Right renal pelvis (tissue), 4 donors: ENCODE measurements around the gene CDK15. TPM values are rescaled to one million over a fixed set of nuclear protein-coding genes. Genes with fewer than 3 reads are reported as not detected.
A peak's percentile ranks its signal among the peaks of the same experiment; 100 is the strongest.

Source experiments
- DNase-seq, 4 donors: peaks; one replicate each; pipeline ENCODE4 v3.0.0-alpha.2; 2013; ENCODE audit warnings: low read depth in 4 of 4, low spot score in 3 of 4, missing footprints in 1 of 4
- polyA plus RNA-seq, 4 donors: library from polyadenylated mRNA; unstranded; fragments of 120-200 nt; gene quantifications; one replicate each; pipeline ENCODE4 v1.2.1, GENCODE V29; 2013; ENCODE audit not compliant: insufficient read length in 4 of 4

CDK15 gene
- polyA plus RNA-seq, 4 donors: 0.99 to 1.3 (median 1.1) TPM

GRCh38 chr2:201859949-201860348 is 53.6 kb downstream of the CDK15 start:
- DNase-seq: no peak

- peak in 3 of 4 donors; percentile 69 to 71 (median 70) for DNase-seq
Observed at GRCh38 chr2:201860636-201861066, 54.3 kb downstream of the CDK15 start.

- DNase-seq: no peak
Observed at GRCh38 chr2:201862843-201863242, 56.5 kb downstream of the CDK15 start.

GRCh38 chr2:201866643-201867473 is 60.5 kb downstream of the CDK15 start:
- no peak for DNase-seq

GRCh38 chr2:201871471-201871870 is 65.1 kb downstream of the CDK15 start:
- DNase-seq: no peak

GRCh38 chr2:201872591-201872990 is 66.3 kb downstream of the CDK15 start:
- no peak for DNase-seq

GRCh38 chr2:201879996-201880395 is 73.7 kb downstream of the CDK15 start:
- no peak for DNase-seq

- DNase-seq: no peak
Observed at GRCh38 chr2:201880579-201880978, 74.2 kb downstream of the CDK15 start.

GRCh38 chr2:201880993-201881611 is 74.8 kb downstream of the CDK15 start:
- DNase-seq: no peak

- DNase-seq: no peak
Observed at GRCh38 chr2:201881741-201882140, 75.4 kb downstream of the CDK15 start.

GRCh38 chr2:201882353-201883090 is 76.2 kb downstream of the CDK15 start:
- DNase-seq: no peak

- no peak for DNase-seq
Observed at GRCh38 chr2:201883606-201884369, 77.5 kb downstream of the CDK15 start.

- DNase-seq: no peak
Observed at GRCh38 chr2:201886504-201886903, 80.2 kb downstream of the CDK15 start.

- no peak for DNase-seq
Observed at GRCh38 chr2:201887773-201888425, 81.6 kb downstream of the CDK15 start.

GRCh38 chr2:201888426-201888800 is 82.1 kb downstream of the CDK15 start:
- no peak for DNase-seq

- DNase-seq: no peak
Observed at GRCh38 chr2:201890453-201890852, 84.1 kb downstream of the CDK15 start.

GRCh38 chr2:201891676-201892075 is 85.3 kb downstream of the CDK15 start:
- DNase-seq: no peak

- DNase-seq: no peak
Observed at GRCh38 chr2:201892516-201892915, 86.2 kb downstream of the CDK15 start.

GRCh38 chr2:201900362-201900761 is 94.0 kb downstream of the CDK15 start:
- no peak for DNase-seq

- no peak for DNase-seq
Observed at GRCh38 chr2:201901786-201902185, 95.4 kb downstream of the CDK15 start.
